Neural progenitor cell (in vitro differentiated cells): ENCODE results near the gene IGHMBP2.

ENCODE experiments used
- EZH2phosphoT487 ChIP-seq: fragments of 200-600 bp; sonication (generic); IDR thresholded peaks from 2 replicates; pipeline ENCODE4 v1.6.1; 2017; ENCODE audit warnings: antibody characterized with exemption
- TF ChIP-seq, protein P1 (sequence below): fragments of 200-600 bp; sonication (generic); IDR thresholded peaks from 2 replicates; pipeline ENCODE4 v1.5.1; 2017; ENCODE audit warnings: antibody characterized with exemption, mild to moderate bottlenecking

GRCh38 chr11:68912254-68912653, 8.6 kb downstream of the IGHMBP2 start:
- TF ChIP-seq, protein P1, sequence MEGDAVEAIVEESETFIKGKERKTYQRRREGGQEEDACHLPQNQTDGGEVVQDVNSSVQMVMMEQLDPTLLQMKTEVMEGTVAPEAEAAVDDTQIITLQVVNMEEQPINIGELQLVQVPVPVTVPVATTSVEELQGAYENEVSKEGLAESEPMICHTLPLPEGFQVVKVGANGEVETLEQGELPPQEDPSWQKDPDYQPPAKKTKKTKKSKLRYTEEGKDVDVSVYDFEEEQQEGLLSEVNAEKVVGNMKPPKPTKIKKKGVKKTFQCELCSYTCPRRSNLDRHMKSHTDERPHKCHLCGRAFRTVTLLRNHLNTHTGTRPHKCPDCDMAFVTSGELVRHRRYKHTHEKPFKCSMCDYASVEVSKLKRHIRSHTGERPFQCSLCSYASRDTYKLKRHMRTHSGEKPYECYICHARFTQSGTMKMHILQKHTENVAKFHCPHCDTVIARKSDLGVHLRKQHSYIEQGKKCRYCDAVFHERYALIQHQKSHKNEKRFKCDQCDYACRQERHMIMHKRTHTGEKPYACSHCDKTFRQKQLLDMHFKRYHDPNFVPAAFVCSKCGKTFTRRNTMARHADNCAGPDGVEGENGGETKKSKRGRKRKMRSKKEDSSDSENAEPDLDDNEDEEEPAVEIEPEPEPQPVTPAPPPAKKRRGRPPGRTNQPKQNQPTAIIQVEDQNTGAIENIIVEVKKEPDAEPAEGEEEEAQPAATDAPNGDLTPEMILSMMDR = no peak
- no peak for TF ChIP-seq EZH2phosphoT487
